Hepatocyte (in vitro differentiated cells): ENCODE measurements around the gene CEACAM19. TPM values are rescaled to one million over a fixed set of nuclear protein-coding genes. Genes with fewer than 3 reads are reported as not detected.

ENCODE experiments used
- DNase-seq: peaks from one replicate; pipeline ENCODE4 v3.0.0-alpha.2; 2016; ENCODE audit warnings: low spot score
- H2AFZ ChIP-seq: fragments of 200-600 bp; sonication (generic); 2 replicates; pipeline ENCODE4 v1.6.0; 2016; ENCODE audit warnings: antibody characterized with exemption, mild to moderate bottlenecking
- H3K27ac ChIP-seq: fragments of 200-600 bp; sonication (generic); 2 replicates; pipeline ENCODE4 v1.5.1; 2016; ENCODE audit warnings: mild to moderate bottlenecking
- H3K27me3 ChIP-seq: fragments of 200-600 bp; sonication (generic); 2 replicates; pipeline ENCODE4 v1.6.1; 2016
- H3K36me3 ChIP-seq: fragments of 200-600 bp; sonication (generic); replicated peaks from 2 replicates; pipeline ENCODE4 v1.5.1; 2016; ENCODE audit warnings: low read depth; ENCODE audit not compliant: insufficient read depth
- H3K4me1 ChIP-seq: fragments of 200-600 bp; sonication (generic); 2 replicates; pipeline ENCODE4 v1.5.1; 2016; ENCODE audit warnings: mild to moderate bottlenecking, moderate library complexity; ENCODE audit not compliant: insufficient read depth
- H3K4me2 ChIP-seq: fragments of 200-600 bp; sonication (generic); 2 replicates; pipeline ENCODE4 v1.6.0; 2016
- H3K4me3 ChIP-seq: fragments of 200-600 bp; sonication (generic); 2 replicates; pipeline ENCODE4 v1.5.1; 2016; ENCODE audit warnings: mild to moderate bottlenecking
- H3K79me2 ChIP-seq: fragments of 200-600 bp; sonication (generic); 2 replicates; pipeline ENCODE4 v1.6.0; 2017; ENCODE audit warnings: mild to moderate bottlenecking
- H3K9me2 ChIP-seq: fragments of 200-600 bp; sonication (generic); replicated peaks from 2 replicates; pipeline ENCODE4 v1.6.0; 2017; ENCODE audit warnings: mild to moderate bottlenecking; ENCODE audit not compliant: insufficient read depth
- H3K9me3 ChIP-seq: fragments of 200-600 bp; sonication (generic); 2 replicates; pipeline ENCODE4 v1.5.1; 2016; ENCODE audit warnings: low read depth, mild to moderate bottlenecking
- H4K20me1 ChIP-seq: fragments of 200-600 bp; sonication (generic); 2 replicates; pipeline ENCODE4 v1.6.0; 2016; ENCODE audit warnings: mild to moderate bottlenecking; ENCODE audit not compliant: insufficient read depth, poor library complexity, severe bottlenecking
- CTCF ChIP-seq: fragments of 200-600 bp; sonication (generic); IDR thresholded peaks from 2 replicates; pipeline ENCODE4 v1.5.1; 2016; ENCODE audit warnings: antibody characterized with exemption, mild to moderate bottlenecking; ENCODE audit not compliant: poor library complexity
- EZH2 ChIP-seq: fragments of 200-600 bp; sonication (generic); IDR thresholded peaks from 2 replicates; pipeline ENCODE4 v1.6.1; 2016; ENCODE audit warnings: antibody characterized with exemption, mild to moderate bottlenecking, borderline replicate concordance
- EZH2phosphoT487 ChIP-seq: fragments of 200-600 bp; sonication (generic); IDR thresholded peaks from one replicate; pipeline ENCODE4 v1.6.1; 2018; ENCODE audit warnings: antibody characterized with exemption, mild to moderate bottlenecking, low read depth, moderate library complexity; ENCODE audit not compliant: unreplicated experiment, severe bottlenecking
- WGBS: methylation state at CpG from one replicate; pipeline ENCODE4 v1.1.6; 2016; ENCODE audit warnings: low lambda C conversion rate; ENCODE audit errors: missing lambda C conversion rate; 5-methylcytosine and 5-hydroxymethylcytosine counted together
- polyA plus RNA-seq: library from polyadenylated mRNA; unstranded; fragments of >200 nt; fragmentation: Nextera tagmentation; extraction: Ambion mirVana; gene quantifications from 2 replicates; pipeline ENCODE4 v1.2.1, GENCODE V29; 2016
- total RNA-seq: library from RNA; depleted of rRNA; stranded (reverse); fragments of >200 nt; gene quantifications from 2 replicates; pipeline ENCODE4 v1.2.3, GENCODE V29; 2014

Gene CEACAM19
- total and polyA plus RNA-seq, 2 experiments from 2014 or later = 2.8 to 5.6 TPM

GRCh38 chr19:44648631-44649251 is 22.5 kb upstream of the CEACAM19 start:
- Histone ChIP-seq H3K27me3 (no peaks in the 10 kb centered on the region), H3K36me3 (no peaks in the 10 kb centered on the region), H3K9me3 (no peaks in the 10 kb centered on the region), H3K4me3 (no peak overlapping the region), H3K4me2 (peak overlapping the region; percentile 6), H4K20me1 (peaks cover 23% of the 10 kb centered on the region), H3K9me2 (no peaks in the 10 kb centered on the region), H3K27ac (peak overlapping the region; percentile 33), H2AFZ (no peak overlapping the region), H3K79me2 (peaks cover 63% of the 10 kb centered on the region), H3K4me1 (no peaks in the 10 kb centered on the region)
- WGBS = 84% methylated on average over 3 of the region's 3 CpGs
- DNase-seq = no peak
- TF ChIP-seq CTCF (no peak), EZH2 (no peak), EZH2phosphoT487 (no peak)

- peaks cover 23% of the 10 kb centered on the region for H4K20me1 ChIP-seq
- no peaks in the 10 kb centered on the region for H3K4me1 ChIP-seq
- peaks cover 61% of the 10 kb centered on the region for H3K79me2 ChIP-seq
- no peaks in the 10 kb centered on the region for H3K27me3 ChIP-seq
- no peak for DNase-seq
- no peak overlapping the region for H3K4me3 ChIP-seq
- 98% methylated on average over 15 of the region's 15 CpGs for WGBS
- H3K9me2 ChIP-seq = no peaks in the 10 kb centered on the region
- no peaks in the 10 kb centered on the region for H3K36me3 ChIP-seq
- H2AFZ ChIP-seq = no peak overlapping the region
- H3K4me2 ChIP-seq = no peak overlapping the region
- TF ChIP-seq CTCF = no peak
- no peak for TF ChIP-seq EZH2
- no peak for TF ChIP-seq EZH2phosphoT487
- H3K27ac ChIP-seq = no peak overlapping the region
- no peaks in the 10 kb centered on the region for H3K9me3 ChIP-seq
These were observed 21.6 kb upstream of the CEACAM19 start for GRCh38 chr19:44649578-44650145.

- peaks cover 8% of the 10 kb centered on the region for H4K20me1 ChIP-seq
- TF ChIP-seq EZH2phosphoT487 = no peak
- no peak for TF ChIP-seq CTCF
- TF ChIP-seq EZH2 = no peak
- WGBS = 99% methylated on average over 5 of the region's 5 CpGs
- H3K36me3 ChIP-seq = no peaks in the 10 kb centered on the region
- no peak overlapping the region for H3K27ac ChIP-seq
- no peaks in the 10 kb centered on the region for H3K9me3 ChIP-seq
- H3K4me2 ChIP-seq = no peak overlapping the region
- no peak for DNase-seq
- H3K79me2 ChIP-seq = peaks cover 32% of the 10 kb centered on the region
- H3K9me2 ChIP-seq = no peaks in the 10 kb centered on the region
- H3K27me3 ChIP-seq = no peaks in the 10 kb centered on the region
- H3K4me3 ChIP-seq = no peak overlapping the region
- H2AFZ ChIP-seq = no peak overlapping the region
- H3K4me1 ChIP-seq = no peaks in the 10 kb centered on the region
These were observed 17.9 kb upstream of the CEACAM19 start for GRCh38 chr19:44653343-44653742.
